DND-41 (cell line): ENCODE results near the gene SLC6A3.

Experiments used
- ATAC-seq: fragments of 200-7000 bp; cut with Tn5 transposase; 3 replicates; pipeline ENCODE4 v1.9.1; 2021; ENCODE audit warnings: low read depth; ENCODE audit not compliant: insufficient read depth
- DNase-seq: peaks from one replicate; pipeline ENCODE4 v3.0.0-alpha.2; 2020
- H2AFZ ChIP-seq: 2 replicates; pipeline ENCODE4 v1.6.0; 2012; ENCODE audit warnings: low read depth, low read length
- H3K27ac ChIP-seq: 2 replicates; pipeline ENCODE4 v1.5.1; 2012; ENCODE audit warnings: low read length, inconsistent platforms
- H3K27me3 ChIP-seq: fragments of 200-600 bp; sonication (generic); 2 replicates; pipeline ENCODE4 v1.6.0; 2012; ENCODE audit warnings: low read length, mild to moderate bottlenecking, inconsistent platforms; ENCODE audit not compliant: insufficient read depth, poor library complexity
- H3K36me3 ChIP-seq: 2 replicates; pipeline ENCODE4 v1.5.1; 2012; ENCODE audit warnings: low read length, inconsistent platforms; ENCODE audit not compliant: insufficient read depth
- H3K4me1 ChIP-seq: 2 replicates; pipeline ENCODE4 v1.5.1; 2012; ENCODE audit warnings: mild to moderate bottlenecking, low read length; ENCODE audit not compliant: insufficient read depth
- H3K4me2 ChIP-seq: 2 replicates; pipeline ENCODE4 v1.6.0; 2012; ENCODE audit warnings: mild to moderate bottlenecking, moderate library complexity, low read length, inconsistent platforms; ENCODE audit not compliant: insufficient read depth
- H3K4me3 ChIP-seq, 2 experiments: fragments of 200-600 bp in 1 of 2; shearing (Covaris generic) in 1 of 2; 2 replicates each; pipeline ENCODE4 v1.5.1; 2012 to 2016; ENCODE audit warnings: inconsistent platforms in 2 of 2, low read length in 2 of 2, mild to moderate bottlenecking in 2 of 2, low read depth in 1 of 2, moderate library complexity in 1 of 2
- H3K79me2 ChIP-seq: 2 replicates; pipeline ENCODE4 v1.6.0; 2012; ENCODE audit warnings: low read length, inconsistent platforms; ENCODE audit not compliant: insufficient read depth
- H3K9ac ChIP-seq: 2 replicates; pipeline ENCODE4 v1.6.0; 2012; ENCODE audit warnings: low read depth, mild to moderate bottlenecking, inconsistent platforms, low read length, moderate library complexity
- H3K9me3 ChIP-seq: 2 replicates; pipeline ENCODE4 v1.5.1; 2012; ENCODE audit warnings: low read length, moderate library complexity, mild to moderate bottlenecking, inconsistent platforms; ENCODE audit not compliant: insufficient read depth, severe bottlenecking
- H4K20me1 ChIP-seq: 2 replicates; pipeline ENCODE4 v1.6.0; 2012; ENCODE audit warnings: low read length; ENCODE audit not compliant: insufficient read depth
- EZH2 ChIP-seq: IDR thresholded peaks from 3 replicates; pipeline ENCODE4 v1.6.1; 2012; ENCODE audit warnings: borderline replicate concordance, low read depth, mild to moderate bottlenecking, moderate library complexity, low read length, inconsistent platforms; ENCODE audit not compliant: severe bottlenecking
- TF ChIP-seq, protein P1 (sequence below): IDR thresholded peaks from 2 replicates; pipeline ENCODE4 v1.5.1; 2012; ENCODE audit warnings: borderline replicate concordance, low read length, moderate library complexity, mild to moderate bottlenecking; ENCODE audit not compliant: poor library complexity, severe bottlenecking; ENCODE audit errors: extremely low read depth

The SLC6A3 gene

DNA sequence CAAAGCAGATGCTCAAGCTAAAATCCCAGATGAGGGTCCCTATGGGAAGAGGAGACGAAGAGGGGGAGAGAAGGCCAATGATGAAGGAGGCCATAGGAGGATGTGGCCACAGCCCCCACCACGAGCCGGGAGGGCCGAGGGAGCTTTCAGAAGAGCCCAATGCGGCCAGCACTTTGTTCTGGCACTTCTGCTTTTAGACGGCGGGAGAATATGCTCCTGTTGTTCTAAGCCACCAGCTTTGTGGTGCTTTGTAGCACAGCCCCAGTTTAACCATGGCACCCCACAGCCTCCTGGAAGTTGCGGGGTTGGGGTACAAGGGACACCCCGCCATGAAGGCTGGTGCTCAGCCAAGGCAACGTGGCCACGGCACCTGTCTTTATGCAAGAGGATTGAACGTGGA, 45.1 kb upstream of the SLC6A3 start:
- TF ChIP-seq EZH2: no peak
- TF ChIP-seq, protein P1, sequence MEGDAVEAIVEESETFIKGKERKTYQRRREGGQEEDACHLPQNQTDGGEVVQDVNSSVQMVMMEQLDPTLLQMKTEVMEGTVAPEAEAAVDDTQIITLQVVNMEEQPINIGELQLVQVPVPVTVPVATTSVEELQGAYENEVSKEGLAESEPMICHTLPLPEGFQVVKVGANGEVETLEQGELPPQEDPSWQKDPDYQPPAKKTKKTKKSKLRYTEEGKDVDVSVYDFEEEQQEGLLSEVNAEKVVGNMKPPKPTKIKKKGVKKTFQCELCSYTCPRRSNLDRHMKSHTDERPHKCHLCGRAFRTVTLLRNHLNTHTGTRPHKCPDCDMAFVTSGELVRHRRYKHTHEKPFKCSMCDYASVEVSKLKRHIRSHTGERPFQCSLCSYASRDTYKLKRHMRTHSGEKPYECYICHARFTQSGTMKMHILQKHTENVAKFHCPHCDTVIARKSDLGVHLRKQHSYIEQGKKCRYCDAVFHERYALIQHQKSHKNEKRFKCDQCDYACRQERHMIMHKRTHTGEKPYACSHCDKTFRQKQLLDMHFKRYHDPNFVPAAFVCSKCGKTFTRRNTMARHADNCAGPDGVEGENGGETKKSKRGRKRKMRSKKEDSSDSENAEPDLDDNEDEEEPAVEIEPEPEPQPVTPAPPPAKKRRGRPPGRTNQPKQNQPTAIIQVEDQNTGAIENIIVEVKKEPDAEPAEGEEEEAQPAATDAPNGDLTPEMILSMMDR: no peak
- Histone ChIP-seq H3K9ac (no peak overlapping the region), H3K27ac (no peak overlapping the region), H3K4me3 (no peak overlapping the region), H3K9me3 (no peaks in the 10 kb centered on the region), H3K79me2 (peaks cover 4% of the 10 kb centered on the region; the same call in 1 of the 2 replicates), H3K4me2 (no peak overlapping the region), H2AFZ (no peak overlapping the region), H4K20me1 (peaks cover 39% of the 10 kb centered on the region), H3K27me3 (no peaks in the 10 kb centered on the region), H3K4me1 (no peaks in the 10 kb centered on the region), H3K36me3 (peaks cover 97% of the 10 kb centered on the region)
- no peak for DNase-seq
- no peak for ATAC-seq

DNA sequence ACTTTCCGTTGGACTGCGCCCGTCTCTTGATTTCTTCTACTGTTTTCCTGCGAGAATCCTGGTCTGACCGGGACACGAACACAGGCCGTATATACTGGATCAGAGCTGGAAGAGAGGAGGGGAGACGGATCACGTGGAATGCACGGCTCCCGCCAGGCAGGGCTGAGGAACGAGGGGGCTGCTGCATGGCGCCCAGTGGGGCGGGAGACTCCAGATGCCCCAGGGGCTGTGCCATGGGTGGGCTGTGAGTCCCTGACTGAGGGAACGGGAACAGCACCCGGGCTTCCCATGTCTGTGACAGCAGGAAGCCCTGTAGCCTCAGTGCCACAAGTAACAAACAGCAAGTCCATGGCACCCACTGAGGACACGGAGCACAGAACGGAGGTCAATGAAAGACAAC, 44.5 kb upstream of the SLC6A3 start:
- DNase-seq (no peak), ATAC-seq (no peak)
- no peaks in the 10 kb centered on the region for H3K27me3 ChIP-seq
- no peak for TF ChIP-seq EZH2
- TF ChIP-seq, protein P1: no peak
- no peak overlapping the region for H3K27ac ChIP-seq
- peaks cover 4% of the 10 kb centered on the region; the same call in 1 of the 2 replicates for H3K79me2 ChIP-seq
- no peak overlapping the region for H3K4me2 ChIP-seq
- no peak overlapping the region for H3K9ac ChIP-seq
- H3K4me1 ChIP-seq: no peaks in the 10 kb centered on the region
- no peak overlapping the region for H2AFZ ChIP-seq
- peaks cover 99% of the 10 kb centered on the region for H3K36me3 ChIP-seq
- H4K20me1 ChIP-seq: peaks cover 42% of the 10 kb centered on the region
- no peak overlapping the region for H3K4me3 ChIP-seq
- no peaks in the 10 kb centered on the region for H3K9me3 ChIP-seq

DNA sequence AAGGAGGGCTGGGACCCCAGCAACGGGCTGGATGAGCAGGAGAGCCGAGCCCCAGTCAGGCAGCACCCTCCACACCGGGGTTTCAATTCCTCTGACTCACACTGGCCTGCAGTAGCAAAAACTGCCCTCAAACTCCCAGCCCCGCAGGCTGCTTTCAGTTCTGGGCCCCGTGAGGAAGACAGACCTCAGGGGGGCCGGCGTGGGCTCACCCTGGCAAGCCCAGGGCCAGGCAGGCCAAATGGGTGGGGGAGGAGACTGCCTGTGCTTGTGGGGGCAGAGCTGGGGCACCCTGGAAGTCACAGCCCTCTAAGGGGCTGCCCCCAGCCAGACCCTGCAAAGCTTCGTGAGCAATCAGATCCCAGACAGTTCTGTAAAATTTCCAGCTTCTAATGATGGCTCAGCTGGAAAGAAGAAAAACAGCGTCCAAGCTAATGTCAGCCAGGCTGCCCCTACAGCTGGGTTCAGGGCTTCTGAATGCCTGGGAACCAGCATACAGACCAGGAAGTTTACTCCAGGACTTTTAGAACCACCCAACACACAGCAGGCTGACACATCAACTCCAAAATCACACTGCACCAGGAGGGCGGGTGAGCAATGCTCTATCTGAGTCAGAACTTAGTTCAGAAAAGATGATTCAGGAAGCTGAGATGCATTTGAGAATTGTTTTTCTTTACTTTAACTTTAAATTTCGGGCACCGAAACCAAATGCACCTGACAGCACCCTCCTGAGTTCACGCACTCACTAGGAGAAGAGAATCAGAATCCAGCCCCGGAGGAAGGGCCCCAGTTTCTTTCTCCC, 43.8 kb upstream of the SLC6A3 start:
- H3K27me3 ChIP-seq: no peaks in the 10 kb centered on the region
- H2AFZ ChIP-seq: no peak overlapping the region
- no peaks in the 10 kb centered on the region for H3K4me1 ChIP-seq
- H3K36me3 ChIP-seq: peaks cover 99% of the 10 kb centered on the region
- TF ChIP-seq EZH2: no peak
- TF ChIP-seq, protein P1: no peak
- no peak overlapping the region for H3K9ac ChIP-seq
- DNase-seq (no peak), ATAC-seq (0 out of 3 replicates have a peak, but pooled peaks have one; percentile 17)
- H3K79me2 ChIP-seq: peaks cover 4% of the 10 kb centered on the region; the same call in 1 of the 2 replicates
- H3K27ac ChIP-seq: no peak overlapping the region
- H3K9me3 ChIP-seq: no peaks in the 10 kb centered on the region
- H3K4me2 ChIP-seq: no peak overlapping the region
- H3K4me3 ChIP-seq: no peak overlapping the region
- peaks cover 43% of the 10 kb centered on the region for H4K20me1 ChIP-seq
